HEK293T (cell line): ENCODE measurements around the gene ATP8A1.

Source experiments
- CTCF ChIA-PET: fragments of 350-600 bp; formaldehyde crosslinking; extraction: SDS; loops from one replicate; lab custom pipeline; 2021; ENCODE audit warnings: antibody characterized with exemption, inconsistent platforms; lab: Yijun Ruan, JAX
- POLR2A ChIA-PET: fragments of 350-600 bp; formaldehyde crosslinking; extraction: SDS; loops from one replicate; lab custom pipeline; 2020; ENCODE audit warnings: antibody characterized with exemption, inconsistent platforms; lab: Yijun Ruan, JAX
- DNase-seq: peaks from one replicate; pipeline ENCODE4 v3.0.0; 2012; ENCODE audit warnings: mixed read lengths; ENCODE audit errors: extremely low spot score
- ARNT ChIP-seq: fragments of 450-650 bp; IDR thresholded peaks from 2 replicates; pipeline ENCODE4 v1.6.1; 2017; ENCODE audit warnings: mild to moderate bottlenecking
- BHLHE40 ChIP-seq: fragments of 450-650 bp; IDR thresholded peaks from 2 replicates; pipeline ENCODE4 v1.6.1; 2016; ENCODE audit warnings: mild to moderate bottlenecking, moderate library complexity, borderline replicate concordance
- CTBP1 ChIP-seq: fragments of 450-650 bp; IDR thresholded peaks from 2 replicates; pipeline ENCODE4 v1.6.1; 2016; ENCODE audit warnings: borderline replicate concordance
- ELF4 ChIP-seq: fragments of 450-650 bp; IDR thresholded peaks from 2 replicates; pipeline ENCODE4 v1.6.1; 2017; ENCODE audit warnings: antibody characterized with exemption
- FOXA1 ChIP-seq: fragments of 450-650 bp; IDR thresholded peaks from 2 replicates; pipeline ENCODE4 v1.6.1; 2016; ENCODE audit warnings: mild to moderate bottlenecking
- FOXK2 ChIP-seq: fragments of 450-650 bp; IDR thresholded peaks from 2 replicates; pipeline ENCODE4 v1.6.1; 2016; ENCODE audit warnings: mild to moderate bottlenecking
- FOXM1 ChIP-seq: fragments of 450-650 bp; IDR thresholded peaks from 2 replicates; pipeline ENCODE4 v1.6.1; 2017; ENCODE audit warnings: mild to moderate bottlenecking, borderline replicate concordance
- HDGF ChIP-seq: fragments of 450-650 bp; IDR thresholded peaks from 2 replicates; pipeline ENCODE4 v1.6.1; 2017; ENCODE audit warnings: antibody characterized with exemption, borderline replicate concordance
- L3MBTL2 ChIP-seq: fragments of 450-650 bp; conservative IDR thresholded peaks from 2 replicates; pipeline ENCODE4 v1.6.1; 2016; ENCODE audit warnings: mild to moderate bottlenecking
- LEF1 ChIP-seq: fragments of 450-650 bp; IDR thresholded peaks from 2 replicates; pipeline ENCODE4 v1.6.1; 2017; ENCODE audit warnings: mild to moderate bottlenecking, borderline replicate concordance
- NFRKB ChIP-seq: fragments of 450-650 bp; IDR thresholded peaks from 2 replicates; pipeline ENCODE4 v1.6.1; 2016; ENCODE audit warnings: mild to moderate bottlenecking, moderate library complexity
- PKNOX1 ChIP-seq: fragments of 450-650 bp; IDR thresholded peaks from 2 replicates; pipeline ENCODE4 v1.6.1; 2016
- SP1 ChIP-seq: fragments of 450-650 bp; IDR thresholded peaks from 2 replicates; pipeline ENCODE4 v1.6.1; 2017
- SUZ12 ChIP-seq: fragments of 450-650 bp; IDR thresholded peaks from 2 replicates; pipeline ENCODE4 v1.6.1; 2016; ENCODE audit warnings: mild to moderate bottlenecking
- TARDBP ChIP-seq: fragments of 450-650 bp; IDR thresholded peaks from 2 replicates; pipeline ENCODE4 v1.6.1; 2016
- ZNF384 ChIP-seq: fragments of 450-650 bp; IDR thresholded peaks from 2 replicates; pipeline ENCODE4 v1.6.1; 2016

Gene ATP8A1

DNA sequence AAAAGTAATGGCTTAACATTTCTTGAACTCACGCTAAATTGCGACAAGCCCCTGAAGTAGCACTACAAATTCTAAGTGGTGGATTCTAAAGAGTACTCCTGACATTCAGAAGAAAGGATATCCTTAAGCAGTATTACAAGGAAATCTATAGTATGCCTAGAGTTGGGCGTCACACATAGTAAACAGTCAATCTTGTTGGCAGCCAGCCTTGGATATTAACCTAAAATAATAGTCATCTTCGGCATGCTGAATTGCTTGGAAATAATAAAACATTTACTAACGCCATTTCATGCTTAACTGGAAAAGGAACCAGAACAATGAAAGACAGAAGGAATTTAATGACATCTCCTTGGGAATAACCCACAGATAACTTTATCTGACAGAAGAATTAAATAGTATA, 18.6 kb downstream of the ATP8A1 start:
- ChIA-PET CTCF (no interaction called here), POLR2A (no interaction called here)
- DNase-seq = no peak
- TF ChIP-seq NFRKB = no peak
- no peak for TF ChIP-seq L3MBTL2
- TF ChIP-seq TARDBP = no peak

DNA sequence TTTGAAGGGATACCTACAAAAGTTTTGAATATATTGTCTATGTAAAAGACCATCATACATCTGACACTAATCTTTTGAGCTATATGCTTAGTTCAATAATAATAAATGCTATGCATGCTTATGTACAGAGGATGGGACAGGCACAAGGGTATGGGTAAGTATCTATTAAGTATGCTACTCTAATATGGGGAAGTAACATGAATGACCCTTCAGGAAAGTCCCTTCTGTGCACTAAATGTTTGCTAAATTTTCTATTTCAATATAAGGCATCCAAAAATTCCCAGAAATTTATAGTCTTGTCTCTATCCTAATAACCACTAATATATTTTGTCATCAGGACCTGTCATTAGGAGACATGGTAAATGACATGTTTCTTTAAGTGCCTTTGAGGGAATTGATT, 19.0 kb downstream of the ATP8A1 start:
- POLR2A ChIA-PET = no interaction called here
- TF ChIP-seq SUZ12 (no peak), SP1 (no peak), NFRKB (no peak), CTBP1 (no peak), L3MBTL2 (no peak), FOXK2 (no peak), HDGF (no peak), FOXA1 (no peak), FOXM1 (no peak), BHLHE40 (no peak), ELF4 (no peak), PKNOX1 (no peak), ZNF384 (no peak), ARNT (no peak), TARDBP (no peak), LEF1 (no peak)
- DNase-seq = no peak
- CTCF ChIA-PET = no interaction called here

DNA sequence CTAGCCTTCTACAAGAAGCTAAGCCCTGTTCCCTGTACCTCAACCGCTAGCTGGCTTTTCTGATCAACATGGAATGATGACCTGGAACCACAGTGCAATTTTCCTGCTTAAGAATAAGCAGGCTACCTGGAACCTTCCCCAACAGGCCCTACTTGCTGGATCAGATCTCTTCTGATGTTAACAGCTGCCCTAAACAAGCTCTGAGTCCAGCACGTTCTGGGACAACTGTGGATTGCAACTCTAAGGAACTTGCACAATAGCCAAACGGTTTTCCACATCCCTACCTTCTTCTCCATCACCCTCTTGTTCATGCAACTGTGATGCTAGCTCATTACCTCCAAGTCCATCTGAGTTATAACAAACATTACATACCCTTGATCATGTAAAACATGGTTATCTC, 19.8 kb downstream of the ATP8A1 start:
- TF ChIP-seq TARDBP = no peak
- no peak for TF ChIP-seq ZNF384
- TF ChIP-seq ARNT = no peak
- no peak for TF ChIP-seq CTBP1
- no peak for TF ChIP-seq LEF1
- TF ChIP-seq HDGF = no peak
- no peak for TF ChIP-seq FOXA1
- no peak for TF ChIP-seq SP1
- TF ChIP-seq NFRKB = no peak
- no peak for TF ChIP-seq BHLHE40
- TF ChIP-seq FOXK2 = no peak
- TF ChIP-seq L3MBTL2 = no peak
- TF ChIP-seq PKNOX1 = no peak
- TF ChIP-seq SUZ12 = no peak
- no peak for TF ChIP-seq FOXM1
- no peak for TF ChIP-seq ELF4
- ChIA-PET CTCF (no interaction called here), POLR2A (interaction anchor here (0.6 kb wide), 1 partner anchor 20 kb away, joined by 3 read pairs; the partner anchor contains the start of gene ATP8A1)
- no peak for DNase-seq

DNA sequence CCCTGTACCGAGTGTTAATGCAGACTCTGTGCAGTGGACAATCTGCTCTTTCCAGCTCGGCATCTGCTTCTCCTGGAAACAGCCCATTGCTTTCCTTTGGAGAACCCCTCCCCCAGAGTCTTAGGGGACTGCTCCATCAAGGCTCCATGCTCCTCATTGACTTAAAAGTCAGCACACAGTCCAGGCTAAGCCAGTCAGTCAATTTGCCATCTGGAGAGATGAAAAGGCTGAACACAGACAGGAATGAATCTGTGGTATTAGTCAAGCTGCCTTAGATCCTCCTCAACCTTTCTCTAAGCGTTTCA, 20.3 kb downstream of the ATP8A1 start:
- CTCF ChIA-PET = no interaction called here
- no peak for DNase-seq
- TF ChIP-seq HDGF (no peak), FOXK2 (no peak), ELF4 (no peak), BHLHE40 (no peak), FOXM1 (no peak), L3MBTL2 (no peak), ZNF384 (no peak), FOXA1 (no peak), TARDBP (no peak), SP1 (no peak), PKNOX1 (no peak), ARNT (no peak), CTBP1 (no peak), LEF1 (no peak), SUZ12 (no peak)
- POLR2A ChIA-PET = interaction anchor here (0.6 kb wide), 1 partner anchor 20 kb away, joined by 3 read pairs; the partner anchor contains the start of gene ATP8A1

DNA sequence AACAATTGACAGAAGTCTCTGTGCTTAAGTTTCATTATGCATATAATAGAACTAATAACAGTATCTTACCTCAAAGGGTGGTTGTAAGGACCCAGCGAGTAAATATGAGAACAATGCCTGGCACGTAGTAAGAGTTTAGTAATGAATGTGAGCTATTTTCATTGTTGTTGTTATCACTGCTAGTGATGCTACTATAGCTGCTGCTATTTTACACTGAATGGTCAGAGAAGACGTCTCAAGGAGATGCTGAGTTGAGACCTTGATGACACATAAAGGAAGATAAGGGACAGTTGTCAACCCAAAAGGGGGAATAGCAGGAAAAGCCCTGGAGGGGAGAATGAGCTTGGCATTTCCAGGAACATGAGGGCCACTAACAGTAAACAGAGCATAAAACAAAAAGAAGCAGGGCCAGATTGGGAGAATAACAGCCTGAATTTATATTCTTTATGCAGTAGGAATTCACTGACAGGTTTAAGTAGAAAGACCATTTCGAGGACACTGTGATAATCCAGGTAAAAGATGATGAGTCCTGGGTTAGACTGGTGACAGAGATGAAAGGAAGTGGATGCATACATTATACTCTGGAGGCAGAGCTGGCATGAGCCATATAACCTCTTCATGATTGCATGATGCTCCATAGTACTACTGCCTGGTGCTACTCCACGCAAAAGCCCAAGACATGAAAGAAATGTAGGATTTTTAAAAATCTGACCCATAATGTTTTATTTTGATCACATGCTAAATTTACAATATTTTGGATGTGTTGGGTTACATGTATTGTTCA, 23.1 kb downstream of the ATP8A1 start:
- TF ChIP-seq LEF1 (no peak), HDGF (no peak), CTBP1 (no peak), SUZ12 (no peak), FOXK2 (no peak), ARNT (no peak), L3MBTL2 (no peak), PKNOX1 (no peak), FOXA1 (no peak), TARDBP (no peak), ZNF384 (no peak), FOXM1 (no peak), BHLHE40 (no peak), ELF4 (no peak), SP1 (no peak)
- POLR2A ChIA-PET = interaction anchor here (1.1 kb wide), 1 partner anchor 23 kb away, joined by 6 read pairs; the partner anchor contains the start of gene ATP8A1
- no peak for DNase-seq
- CTCF ChIA-PET = no interaction called here
